MCF 10A (cell line): Measurements from ENCODE around the gene TROAP. TPM values are rescaled to one million over a fixed set of nuclear protein-coding genes. Genes with fewer than 3 reads are reported as not detected.

Source experiments
- BruUV-seq: library from RNA; stranded (reverse); fragments of 400-500 nt; replicated peaks from 2 replicates; lab custom pipeline; 2021; lab: Mats Ljungman, UMichigan
- CTCF ChIA-PET: fragments of 300-600 bp; sonication (Branson Sonifier 250); formaldehyde crosslinking; extraction: SDS; loops from one replicate; lab custom pipeline; 2021; ENCODE audit warnings: antibody characterized with exemption, inconsistent platforms; lab: Yijun Ruan, JAX
- POLR2A ChIA-PET: fragments of 300-600, 350-650 bp; sonication (Branson Sonifier 250); formaldehyde crosslinking; extraction: SDS; loops from one replicate; lab custom pipeline; 2020; ENCODE audit warnings: antibody characterized with exemption, inconsistent platforms; lab: Yijun Ruan, JAX
- DNase-seq: peaks from one replicate; pipeline ENCODE4 v3.0.0-alpha.2; 2018; ENCODE audit not compliant: unreplicated experiment
- H3K27ac Mint-ChIP-seq: one replicate; pipeline ENCODE4 v1.8.0; 2022; ENCODE audit warnings: mild to moderate bottlenecking, low read depth, mixed read lengths; ENCODE audit not compliant: unreplicated experiment
- H3K27me3 Mint-ChIP-seq: one replicate; pipeline ENCODE4 v1.8.0; 2022; ENCODE audit warnings: mixed read lengths; ENCODE audit not compliant: insufficient read depth, unreplicated experiment
- H3K36me3 Mint-ChIP-seq: one replicate; pipeline ENCODE4 v1.8.0; 2022; ENCODE audit warnings: mild to moderate bottlenecking, moderate library complexity, mixed read lengths; ENCODE audit not compliant: insufficient read depth, unreplicated experiment
- H3K4me1 Mint-ChIP-seq: one replicate; pipeline ENCODE4 v1.8.0; 2022; ENCODE audit warnings: mixed read lengths; ENCODE audit not compliant: insufficient read depth, unreplicated experiment
- H3K4me3 Mint-ChIP-seq: one replicate; pipeline ENCODE4 v1.8.0; 2022; ENCODE audit warnings: mild to moderate bottlenecking, moderate library complexity, mixed read lengths; ENCODE audit not compliant: unreplicated experiment
- H3K9me3 Mint-ChIP-seq: one replicate; pipeline ENCODE4 v1.8.0; 2022; ENCODE audit warnings: mixed read lengths; ENCODE audit not compliant: unreplicated experiment
- intact Hi-C: fragments of 100-400 bp; cut with micrococcal nuclease; formaldehyde crosslinking; loops from 2 replicates; pipeline ENCODE4 v1.14.1; 2022
- total RNA-seq: library from RNA; stranded (reverse); gene quantifications from 2 replicates; pipeline ENCODE4 v1.2.3, GENCODE V29; 2022
- TF ChIP-seq, protein P1 (sequence below): fragments of 200-600 bp; IDR thresholded peaks from one replicate; pipeline ENCODE4 v1.8.0; 2022; ENCODE audit warnings: antibody characterized with exemption, mild to moderate bottlenecking; ENCODE audit not compliant: unreplicated experiment

Gene TROAP
- total RNA-seq, 1 experiment from 2014 or later = 41.9 TPM

GRCh38 chr12:49292729-49293055, 30.4 kb upstream of the TROAP start:
- intact Hi-C loops = no loop called here

DNA sequence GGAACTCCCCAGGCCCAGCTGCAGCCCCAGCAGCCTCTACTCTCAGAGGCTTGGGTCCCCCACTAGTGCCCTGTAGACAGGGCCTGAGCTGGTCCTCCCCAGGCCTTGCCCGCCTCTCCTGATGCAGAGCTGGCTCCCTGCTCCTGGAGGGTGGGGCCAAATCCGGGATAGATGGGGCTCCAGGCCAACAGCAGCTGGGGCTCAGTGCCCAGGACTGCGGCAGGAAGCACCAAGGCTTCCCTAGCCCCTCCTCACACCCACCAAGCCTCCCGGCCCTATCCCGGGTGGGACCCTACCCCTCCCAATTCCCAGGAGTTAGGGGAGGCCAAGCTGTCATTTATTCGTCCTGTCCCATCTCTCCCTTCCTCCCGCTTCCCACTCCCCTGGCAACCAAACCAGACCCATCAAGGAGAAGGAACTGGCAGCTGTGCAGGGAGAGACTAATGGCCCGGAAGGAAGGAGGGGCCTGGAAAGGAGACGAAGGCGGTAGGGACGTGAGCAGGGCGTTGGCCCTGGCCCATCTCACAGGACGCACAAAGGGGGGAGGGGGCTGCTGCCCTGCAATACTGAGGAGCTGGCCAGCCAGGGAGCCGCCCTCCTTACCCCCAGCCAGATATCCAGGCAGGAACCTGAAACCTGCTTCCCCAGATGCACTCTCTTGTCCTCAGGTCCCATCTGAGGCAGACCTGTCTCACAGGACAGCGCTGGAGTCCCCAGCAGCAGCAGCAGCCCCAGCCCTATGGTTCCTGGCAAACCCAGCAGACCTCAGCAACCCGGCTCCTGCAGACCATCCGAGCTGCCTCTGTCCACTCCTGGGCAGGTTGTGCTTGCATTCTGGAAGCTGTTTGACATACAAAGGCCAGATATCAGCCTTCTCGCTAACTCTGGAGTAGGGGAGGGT, 29.7 kb upstream of the TROAP start:
- Mint-ChIP-seq H3K4me1 (peaks cover 6% of the 10 kb centered on the region), H3K4me3 (no peak overlapping the region), H3K9me3 (no peaks in the 10 kb centered on the region), H3K27ac (no peak overlapping the region), H3K27me3 (peaks cover under 1% of the 10 kb centered on the region), H3K36me3 (no peaks in the 10 kb centered on the region)
- DNase-seq = no peak
- BruUV-seq = no TSS peak
- intact Hi-C loops = no loop called here
- CTCF ChIA-PET = interaction anchor here (0.6 to 16.4 kb wide), 5 partner anchors 44 to 231 kb away, joined by 3 to 251 read pairs (median 8); partner anchors contain the start of gene DNAJC22
- POLR2A ChIA-PET = interaction anchor here (0.6 kb wide), 2 partner anchors 13 to 251 kb away, joined by 3 to 4 read pairs; no protein-coding TSS in a partner anchor
- TF ChIP-seq, protein P1, sequence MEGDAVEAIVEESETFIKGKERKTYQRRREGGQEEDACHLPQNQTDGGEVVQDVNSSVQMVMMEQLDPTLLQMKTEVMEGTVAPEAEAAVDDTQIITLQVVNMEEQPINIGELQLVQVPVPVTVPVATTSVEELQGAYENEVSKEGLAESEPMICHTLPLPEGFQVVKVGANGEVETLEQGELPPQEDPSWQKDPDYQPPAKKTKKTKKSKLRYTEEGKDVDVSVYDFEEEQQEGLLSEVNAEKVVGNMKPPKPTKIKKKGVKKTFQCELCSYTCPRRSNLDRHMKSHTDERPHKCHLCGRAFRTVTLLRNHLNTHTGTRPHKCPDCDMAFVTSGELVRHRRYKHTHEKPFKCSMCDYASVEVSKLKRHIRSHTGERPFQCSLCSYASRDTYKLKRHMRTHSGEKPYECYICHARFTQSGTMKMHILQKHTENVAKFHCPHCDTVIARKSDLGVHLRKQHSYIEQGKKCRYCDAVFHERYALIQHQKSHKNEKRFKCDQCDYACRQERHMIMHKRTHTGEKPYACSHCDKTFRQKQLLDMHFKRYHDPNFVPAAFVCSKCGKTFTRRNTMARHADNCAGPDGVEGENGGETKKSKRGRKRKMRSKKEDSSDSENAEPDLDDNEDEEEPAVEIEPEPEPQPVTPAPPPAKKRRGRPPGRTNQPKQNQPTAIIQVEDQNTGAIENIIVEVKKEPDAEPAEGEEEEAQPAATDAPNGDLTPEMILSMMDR = no peak

More at GRCh38 chr12:49292729-49293055, 30.4 kb upstream of the TROAP start:
- BruUV-seq = no TSS peak
- Mint-ChIP-seq H3K9me3 (no peaks in the 10 kb centered on the region), H3K27ac (no peak overlapping the region), H3K4me1 (peaks cover 6% of the 10 kb centered on the region), H3K4me3 (no peak overlapping the region), H3K36me3 (no peaks in the 10 kb centered on the region), H3K27me3 (no peaks in the 10 kb centered on the region)
- ChIA-PET POLR2A (interaction anchor here (0.6 kb wide), 3 partner anchors 12 to 606 kb away, joined by 3 to 4 read pairs (median 4); no protein-coding TSS in a partner anchor), CTCF (interaction anchor here (0.5 to 16.4 kb wide), 5 partner anchors 45 to 231 kb away, joined by 3 to 251 read pairs (median 8); partner anchors contain the start of gene DNAJC22)
- TF ChIP-seq, protein P1 = no peak
- DNase-seq = no peak

- Mint-ChIP-seq H3K9me3 (no peaks in the 10 kb centered on the region), H3K4me3 (no peak overlapping the region), H3K27ac (no peak overlapping the region), H3K4me1 (peaks cover 6% of the 10 kb centered on the region), H3K36me3 (no peaks in the 10 kb centered on the region), H3K27me3 (peaks cover 10% of the 10 kb centered on the region)
- POLR2A ChIA-PET = no interaction called here
- BruUV-seq = no TSS peak
- intact Hi-C loops = no loop called here
- CTCF ChIA-PET = interaction anchor here (0.6 to 16.4 kb wide), 5 partner anchors 38 to 220 kb away, joined by 3 to 251 read pairs (median 11); partner anchors contain the start of gene DNAJC22
- DNase-seq = no peak
- TF ChIP-seq, protein P1 = no peak
These were observed 28.8 kb upstream of the TROAP start for GRCh38 chr12:49294086-49294803.

DNA sequence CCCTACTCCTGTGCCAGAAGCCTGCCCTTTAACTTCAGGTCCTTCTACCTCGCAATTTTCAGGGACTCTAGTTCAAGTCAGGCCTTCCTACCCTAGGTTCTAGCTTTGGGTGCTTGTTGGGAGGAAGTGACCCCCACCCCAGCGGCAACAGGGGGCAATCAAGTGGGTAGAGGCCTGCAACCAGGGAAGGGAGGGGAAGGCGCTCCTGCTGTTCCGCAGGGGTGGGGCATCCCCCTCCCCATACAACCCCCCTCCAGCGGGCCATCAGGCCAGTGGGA, 28.3 kb upstream of the TROAP start:
- Mint-ChIP-seq H3K36me3 (no peaks in the 10 kb centered on the region), H3K27ac (no peak overlapping the region), H3K27me3 (peaks cover 11% of the 10 kb centered on the region), H3K9me3 (no peaks in the 10 kb centered on the region), H3K4me1 (peaks cover 6% of the 10 kb centered on the region), H3K4me3 (no peak overlapping the region)
- no peak for DNase-seq
- TF ChIP-seq, protein P1 = no peak
- intact Hi-C loops = no loop called here
- ChIA-PET CTCF (interaction anchor here (0.7 to 16.4 kb wide), 5 partner anchors 37 to 573 kb away, joined by 3 to 251 read pairs (median 6); partner anchors contain the start of genes C1QL4 and DNAJC22), POLR2A (no interaction called here)
- no TSS peak for BruUV-seq
